Measurements from ENCODE around the gene SEC14L1.

SEC14L1 gene

DNA sequence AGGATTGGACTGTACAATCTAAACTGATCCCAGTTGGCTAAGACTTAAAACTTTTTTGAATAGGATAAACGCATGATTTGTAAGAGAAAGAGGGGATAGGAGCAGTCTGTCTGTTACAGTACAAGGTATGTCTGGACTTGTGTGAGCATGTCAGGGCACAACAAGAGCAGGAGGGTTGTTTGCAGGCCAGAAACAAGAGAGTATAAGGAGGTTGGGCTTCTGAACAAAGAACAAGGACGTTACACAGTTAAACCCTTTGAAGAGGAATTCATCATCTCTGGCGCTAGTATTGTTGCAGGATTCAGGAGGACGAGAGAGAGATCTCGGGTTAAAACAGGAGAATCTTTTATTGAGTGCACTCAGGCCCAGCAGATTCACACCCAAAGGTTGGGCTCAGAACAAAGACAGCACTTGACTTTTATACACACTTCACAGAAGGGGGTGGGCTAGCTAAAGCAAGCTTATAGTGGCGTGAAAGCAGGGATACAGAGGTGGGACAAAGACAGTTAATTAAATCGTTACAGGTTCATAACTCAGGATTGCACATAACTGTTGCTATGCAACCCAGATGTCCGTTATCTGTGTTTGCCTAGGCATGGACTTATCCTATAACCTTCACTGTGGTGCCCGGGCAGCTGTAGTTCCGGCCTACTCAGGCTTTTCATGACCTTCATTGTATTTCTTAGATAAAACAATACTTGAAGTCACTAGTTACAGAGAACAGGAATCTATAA, 34.3 kb downstream of the SEC14L1 start:
- no peak for TF ChIP-seq POLR2A (IDR thresholded peaks at IDR 0.05; ENCODE audit: low read depth, low read length)
- FAIRE-seq (no peak), DNase-seq (ENCODE audit: insufficient read length, low spot score) (no peak)

DNA sequence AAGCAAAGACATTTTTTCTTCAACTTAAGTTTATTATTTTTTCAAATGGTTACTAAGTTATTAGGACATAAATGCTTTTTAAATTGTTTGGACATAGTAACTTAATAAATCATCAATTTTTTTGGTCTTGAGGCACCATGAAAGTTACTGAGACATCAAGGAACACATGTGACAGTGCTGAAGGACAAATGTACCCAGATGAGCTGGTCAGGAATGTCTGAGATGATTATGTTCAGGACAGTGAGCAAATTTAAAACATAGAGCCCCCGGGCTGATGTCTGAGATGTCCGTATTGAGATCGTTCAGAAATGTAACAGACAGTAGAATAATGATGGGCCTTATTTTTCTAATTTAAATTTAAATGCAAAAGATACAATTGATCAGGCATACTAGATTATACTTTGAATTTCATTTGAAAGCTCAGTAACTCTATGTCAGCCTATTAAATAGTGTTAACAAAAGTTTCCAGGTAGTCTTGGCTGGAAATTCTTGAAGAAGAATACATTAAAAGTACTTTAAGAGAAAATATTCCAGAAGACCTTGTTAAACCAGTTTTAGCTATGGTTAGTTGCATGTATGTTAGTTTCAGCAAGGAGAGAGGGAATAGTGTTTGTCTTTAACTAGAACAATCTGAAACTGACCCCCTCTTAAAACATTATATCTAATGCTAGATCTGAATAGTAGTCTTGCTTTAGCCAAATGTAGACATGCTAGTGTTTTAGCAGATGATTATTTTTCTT, 36.4 kb downstream of the SEC14L1 start:
- no peak for TF ChIP-seq POLR2A (IDR thresholded peaks at IDR 0.05; ENCODE audit: low read depth, low read length)
- no peak for DNase-seq (ENCODE audit: insufficient read length, low spot score)

DNA sequence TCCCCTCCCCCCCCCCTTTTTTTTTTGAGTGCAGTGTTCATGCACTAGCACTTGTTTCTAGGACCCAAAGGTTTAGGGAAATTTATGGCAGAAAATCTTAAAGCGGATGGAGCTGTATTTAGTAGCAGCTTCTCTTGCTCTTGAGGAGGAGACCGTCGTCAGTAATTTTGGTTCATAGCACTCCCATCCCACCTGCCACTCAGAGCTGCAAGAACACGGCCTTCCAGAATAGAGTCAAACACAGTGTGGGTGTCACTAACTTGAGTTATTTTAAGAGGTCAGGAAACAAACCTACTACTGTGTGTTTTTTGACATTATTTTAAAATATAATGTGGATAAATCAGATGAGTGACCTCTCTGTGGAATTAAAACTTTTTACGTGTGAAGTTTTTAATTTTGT, 37.3 kb downstream of the SEC14L1 start:
- TF ChIP-seq POLR2A (IDR thresholded peaks at IDR 0.05; ENCODE audit: low read depth, low read length), result no peak
- FAIRE-seq, result no peak
- no peak for DNase-seq (ENCODE audit: insufficient read length, low spot score)

More for the DNA sequence above, 36.4 kb downstream of the SEC14L1 start:
- no peak for FAIRE-seq

DNA sequence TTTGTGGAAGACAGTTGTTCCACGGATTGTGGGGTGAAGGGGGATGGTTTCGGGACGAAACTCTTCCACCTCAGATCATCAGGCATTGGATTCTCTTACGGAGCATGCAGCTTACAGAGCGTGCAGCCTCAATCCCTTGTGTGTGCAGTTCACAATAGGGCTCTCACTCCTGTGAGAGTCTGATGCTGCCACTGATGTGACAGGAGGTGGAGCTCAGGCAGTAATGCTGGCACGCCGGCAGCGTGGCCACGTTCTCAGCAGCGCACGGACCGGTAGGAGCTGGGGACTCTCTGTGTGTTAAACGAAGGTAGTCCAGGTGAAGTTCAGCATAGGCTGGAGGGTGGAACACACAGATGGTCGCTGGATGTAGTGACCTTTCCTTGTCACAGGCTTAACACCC, 37.8 kb downstream of the SEC14L1 start:
- no peak for TF ChIP-seq POLR2A (IDR thresholded peaks at IDR 0.05; ENCODE audit: low read depth, low read length)
- DNase-seq (ENCODE audit: insufficient read length, low spot score) (no peak), FAIRE-seq (no peak)

GRCh38 chr17:77180503-77181357, 40.0 kb downstream of the SEC14L1 start:
- DNase-seq (ENCODE audit: insufficient read length, low spot score) (no peak), FAIRE-seq (no peak)
- no peak for TF ChIP-seq POLR2A (IDR thresholded peaks at IDR 0.05; ENCODE audit: low read depth, low read length)

DNA sequence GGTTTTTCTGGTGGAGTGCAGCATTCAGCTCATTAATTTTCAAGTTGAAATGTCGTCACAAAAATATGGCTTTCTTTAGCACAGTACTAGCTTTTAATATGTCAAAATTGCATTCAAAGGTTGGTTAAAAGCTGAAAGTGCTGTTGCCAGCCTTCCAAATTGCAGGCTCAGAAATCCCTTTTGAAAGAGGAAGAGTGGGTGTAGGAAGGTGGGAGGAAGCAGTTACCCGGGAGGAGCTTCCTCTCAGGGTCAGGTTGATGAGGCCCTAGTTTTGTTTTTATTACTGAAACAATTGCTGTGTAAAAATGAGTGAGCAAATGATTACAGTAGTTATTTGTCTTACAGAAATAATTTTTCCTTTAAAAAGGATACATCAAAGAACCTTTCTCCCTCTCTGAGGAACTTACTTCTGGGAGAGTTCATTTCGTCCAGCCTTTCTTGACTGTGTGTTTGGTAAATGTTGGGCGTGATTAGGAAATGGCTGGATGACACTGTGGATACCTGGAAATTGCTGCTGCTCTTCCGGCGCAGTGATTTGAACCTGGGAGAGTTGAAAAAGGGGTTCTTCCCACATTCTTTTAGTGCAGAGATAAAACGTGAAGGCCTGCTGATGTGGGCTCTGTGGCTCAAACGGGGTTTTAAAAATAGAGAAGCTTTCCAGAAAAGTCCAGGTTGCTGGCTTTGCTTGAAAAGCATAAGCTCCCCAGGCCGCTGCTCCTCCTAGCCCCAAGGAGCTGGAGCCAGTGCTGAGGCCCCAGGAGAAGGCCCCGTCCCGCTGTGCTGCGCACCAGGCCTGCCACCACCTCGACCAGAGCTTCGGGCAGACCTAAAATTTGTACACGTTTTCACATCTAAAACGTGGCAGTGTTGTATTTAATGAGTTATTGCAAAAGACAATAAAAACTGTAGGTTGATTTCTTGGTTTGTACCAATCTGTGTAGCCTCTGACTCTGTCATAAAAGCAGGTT, 41.7 kb downstream of the SEC14L1 start:
- no peak for DNase-seq (ENCODE audit: insufficient read length, low spot score)
- FAIRE-seq, result no peak

GRCh38 chr17:77184474-77184873, 43.7 kb downstream of the SEC14L1 start:
- no peak for TF ChIP-seq POLR2A (IDR thresholded peaks at IDR 0.05; ENCODE audit: low read depth, low read length)
- DNase-seq (ENCODE audit: insufficient read length, low spot score) (no peak), FAIRE-seq (no peak)

More for the DNA sequence above, 41.7 kb downstream of the SEC14L1 start:
- no peak for TF ChIP-seq POLR2A (IDR thresholded peaks at IDR 0.05; ENCODE audit: low read depth, low read length)

GRCh38 chr17:77185137-77185536, 44.4 kb downstream of the SEC14L1 start:
- FAIRE-seq (no peak), DNase-seq (ENCODE audit: insufficient read length, low spot score) (no peak)
- no peak for TF ChIP-seq POLR2A (IDR thresholded peaks at IDR 0.05; ENCODE audit: low read depth, low read length)

- FAIRE-seq (no peak), DNase-seq (ENCODE audit: insufficient read length, low spot score) (no peak)
- no peak for TF ChIP-seq POLR2A (IDR thresholded peaks at IDR 0.05; ENCODE audit: low read depth, low read length)
Observed at GRCh38 chr17:77186141-77186604, 45.4 kb downstream of the SEC14L1 start.

DNA sequence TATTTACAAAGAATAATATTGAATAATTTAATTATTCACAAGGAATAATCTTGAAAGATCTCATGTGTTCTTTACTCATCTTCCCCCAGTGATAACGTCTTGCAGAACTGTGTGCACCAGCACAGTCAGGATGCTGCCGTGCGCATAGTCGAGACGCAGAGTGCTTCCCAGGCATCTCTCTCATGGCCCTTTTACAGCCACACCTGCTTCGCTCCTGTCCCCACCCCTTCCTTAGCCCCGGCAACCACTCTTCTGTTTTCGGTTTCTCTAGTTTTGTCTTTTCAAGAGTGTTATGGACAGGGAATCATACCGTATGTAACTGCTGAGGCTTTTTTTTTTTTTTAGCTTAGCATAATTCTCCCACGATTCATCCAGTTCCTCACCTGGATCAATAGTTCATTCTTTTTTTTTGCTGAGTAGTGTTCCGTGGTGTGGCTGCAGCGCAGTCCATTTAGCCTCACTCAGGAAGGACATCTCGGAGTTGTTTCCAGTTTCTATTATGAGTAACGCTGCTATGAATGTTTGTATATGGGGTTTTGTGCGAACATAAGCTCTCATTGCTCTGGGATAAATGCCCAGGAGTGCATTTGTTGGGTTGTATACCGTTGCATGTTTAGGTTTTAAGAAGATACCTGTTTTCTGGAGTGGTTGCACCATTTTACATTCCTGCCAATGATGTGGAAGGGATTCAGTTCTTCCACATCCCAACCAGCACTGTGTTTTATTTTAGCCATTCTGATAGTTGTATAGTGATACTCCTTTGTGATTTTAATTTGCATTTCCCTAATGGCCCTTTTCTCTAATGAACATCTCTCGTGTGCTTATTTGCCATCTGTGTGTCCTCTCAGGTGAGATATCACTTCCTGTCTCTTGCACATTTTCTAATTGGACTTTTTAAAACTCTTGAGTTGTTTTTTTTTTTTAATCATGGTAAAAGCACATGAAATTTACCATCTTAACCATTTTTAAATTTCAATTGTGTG, 47.6 kb downstream of the SEC14L1 start:
- no peak for TF ChIP-seq POLR2A (IDR thresholded peaks at IDR 0.05; ENCODE audit: low read depth, low read length)
- FAIRE-seq (no peak), DNase-seq (ENCODE audit: insufficient read length, low spot score) (no peak)

- FAIRE-seq (no peak), DNase-seq (ENCODE audit: insufficient read length, low spot score) (no peak)
- no peak for TF ChIP-seq POLR2A (IDR thresholded peaks at IDR 0.05; ENCODE audit: low read depth, low read length)
Observed at GRCh38 chr17:77189148-77189547, 48.4 kb downstream of the SEC14L1 start.

DNA sequence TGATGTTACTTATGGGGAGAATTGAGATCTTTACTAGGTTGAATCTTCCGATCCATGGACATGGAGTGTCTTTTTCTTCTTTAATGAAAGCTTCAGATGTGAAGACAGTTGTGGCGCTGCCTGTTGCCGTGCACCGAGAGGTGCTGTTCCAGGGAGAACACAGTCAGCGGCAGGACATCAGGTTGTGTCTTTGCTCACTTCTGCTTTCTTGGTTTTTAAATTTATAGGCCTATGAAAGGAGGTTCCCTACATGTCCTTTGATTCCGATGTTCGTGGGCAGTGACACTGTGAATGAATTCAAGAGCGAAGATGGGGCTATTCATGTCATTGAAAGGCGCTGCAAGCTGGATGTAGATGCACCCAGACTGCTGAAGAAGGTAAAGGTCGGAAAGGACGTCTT, 49.8 kb downstream of the SEC14L1 start:
- DNase-seq (ENCODE audit: insufficient read length, low spot score), result no peak
- no peak for TF ChIP-seq POLR2A (IDR thresholded peaks at IDR 0.05; ENCODE audit: low read depth, low read length)
- FAIRE-seq, result no peak

All from H54 (cell line).